Thoracic aorta (tissue), 2 donors: ENCODE results near the gene YIPF5. TPM values are rescaled to one million over a fixed set of nuclear protein-coding genes. Genes with fewer than 3 reads are reported as not detected.
A peak's percentile ranks its signal among the peaks of the same experiment; 100 is the strongest.

ENCODE experiments used
- ATAC-seq: fragments of 150-250 bp; one replicate; pipeline ENCODE4 v1.8.0; 2017; ENCODE audit warnings: low read depth; ENCODE audit not compliant: insufficient number of reproducible peaks, low FRiP score
- DNase-seq: peaks from one replicate; pipeline ENCODE4 v3.0.0-alpha.2; 2020; ENCODE audit warnings: low spot score
- H3K27ac ChIP-seq, 2 donors: fragments of 200-600 bp; sonication (generic); 1 replicate in 1 of 2; 2 replicates in 1 of 2; pipeline ENCODE4 v1.5.1; 2016; ENCODE audit warnings: mild to moderate bottlenecking in 2 of 2, moderate library complexity in 2 of 2
- H3K27me3 ChIP-seq: fragments of 200-600 bp; sonication (generic); replicated peaks from 2 replicates; pipeline ENCODE4 v1.6.0; 2016; ENCODE audit warnings: mild to moderate bottlenecking; ENCODE audit not compliant: insufficient read depth
- H3K36me3 ChIP-seq: fragments of 200-600 bp; sonication (generic); one replicate; pipeline ENCODE4 v1.5.1; 2016
- H3K4me1 ChIP-seq, 2 donors: fragments of 200-600 bp; sonication (generic); 1 replicate in 1 of 2; 2 replicates in 1 of 2; pipeline versions ENCODE4 v1.5.1 to v1.6.0; 2016; ENCODE audit warnings: low read depth in 2 of 2, mild to moderate bottlenecking in 1 of 2; ENCODE audit not compliant: control insufficient read depth in 1 of 2
- H3K4me3 ChIP-seq: fragments of 200-600 bp; sonication (generic); 2 replicates; pipeline ENCODE4 v1.5.1; 2016; ENCODE audit warnings: mild to moderate bottlenecking
- H3K9me3 ChIP-seq: fragments of 200-600 bp; sonication (generic); 2 replicates; pipeline ENCODE4 v1.5.1; 2016
- CTCF ChIP-seq: fragments of 200-600 bp; sonication (generic); IDR thresholded peaks from one replicate; pipeline ENCODE4 v1.5.1; 2019; ENCODE audit warnings: antibody characterized with exemption
- total RNA-seq, 2 donors: library from RNA; depleted of rRNA; stranded (reverse); fragments of >200 nt; gene quantifications; one replicate each; pipeline versions ENCODE4 v1.1.0 to v1.2.3, GENCODE V29; 2016

Gene YIPF5
- total RNA-seq, 2 donors from 2014 or later, result 41.2 to 45.4 TPM

GRCh38 chr5:144183254-144183889 is 12.9 kb upstream of the YIPF5 start:
- H3K27me3 ChIP-seq, result no peaks in the 10 kb centered on the region
- DNase-seq (no peak), ATAC-seq (no peak)
- no peaks in the 10 kb centered on the region for H3K9me3 ChIP-seq
- H3K36me3 ChIP-seq, result no peaks in the 10 kb centered on the region
- TF ChIP-seq CTCF, result peak; percentile 48
- no peaks in the 10 kb centered on the region for H3K4me1 ChIP-seq
- no peak overlapping the region for H3K4me3 ChIP-seq
- no peak overlapping the region for H3K27ac ChIP-seq

GRCh38 chr5:144179226-144179625 is 8.8 kb upstream of the YIPF5 start:
- H3K4me1 ChIP-seq, result no peaks in the 10 kb centered on the region
- ATAC-seq (no peak), DNase-seq (no peak)
- no peaks in the 10 kb centered on the region for H3K27me3 ChIP-seq
- no peak overlapping the region for H3K4me3 ChIP-seq
- no peaks in the 10 kb centered on the region for H3K9me3 ChIP-seq
- no peaks in the 10 kb centered on the region for H3K36me3 ChIP-seq
- TF ChIP-seq CTCF, result no peak
- H3K27ac ChIP-seq, result no peak overlapping the region

GRCh38 chr5:144177548-144177947 is 7.1 kb upstream of the YIPF5 start:
- Histone ChIP-seq H3K27me3 (no peaks in the 10 kb centered on the region), H3K4me3 (no peak overlapping the region), H3K9me3 (no peaks in the 10 kb centered on the region), H3K4me1 (no peaks in the 10 kb centered on the region), H3K36me3 (no peaks in the 10 kb centered on the region), H3K27ac (no peak overlapping the region)
- ATAC-seq, result no peak
- no peak for DNase-seq
- TF ChIP-seq CTCF, result no peak

- no peak for DNase-seq
- Histone ChIP-seq H3K36me3 (no peaks in the 10 kb centered on the region), H3K9me3 (no peaks in the 10 kb centered on the region), H3K27me3 (no peaks in the 10 kb centered on the region), H3K27ac (no peak overlapping the region), H3K4me3 (no peak overlapping the region), H3K4me1 (peaks cover 7 to 15% of the 10 kb centered on the region in 2 donors)
- ATAC-seq, result no peak
- TF ChIP-seq CTCF, result no peak
Observed at GRCh38 chr5:144173766-144174165, 3.3 kb upstream of the YIPF5 start.

- Histone ChIP-seq H3K4me3 (peak overlapping the region; percentile 77), H3K27me3 (no peaks in the 10 kb centered on the region), H3K36me3 (no peaks in the 10 kb centered on the region), H3K27ac (peak overlapping the region; percentile 32 to 55), H3K4me1 (peaks cover 10 to 34% of the 10 kb centered on the region in 2 donors), H3K9me3 (no peaks in the 10 kb centered on the region)
- ATAC-seq (peak; percentile 3), DNase-seq (no peak)
- TF ChIP-seq CTCF, result no peak
Observed at GRCh38 chr5:144169904-144170275, 569 bp downstream of the YIPF5 start.
